HG02840 (cell line): ENCODE measurements around the gene ZNF274.
"Not testable (repeated sequence)": the region's sequence is repeated elsewhere in the genome, so short reads cannot be mapped to it uniquely, and the experiment has no call there.

Source experiments
- ATAC-seq: cut with Tn5 transposase; IDR thresholded peaks from one replicate; pipeline ENCODE4 v1.9.1; 2021; ENCODE audit warnings: mild to moderate bottlenecking, moderate library complexity, moderate number of reproducible peaks; ENCODE audit not compliant: unreplicated experiment, low FRiP score

ZNF274 gene

DNA sequence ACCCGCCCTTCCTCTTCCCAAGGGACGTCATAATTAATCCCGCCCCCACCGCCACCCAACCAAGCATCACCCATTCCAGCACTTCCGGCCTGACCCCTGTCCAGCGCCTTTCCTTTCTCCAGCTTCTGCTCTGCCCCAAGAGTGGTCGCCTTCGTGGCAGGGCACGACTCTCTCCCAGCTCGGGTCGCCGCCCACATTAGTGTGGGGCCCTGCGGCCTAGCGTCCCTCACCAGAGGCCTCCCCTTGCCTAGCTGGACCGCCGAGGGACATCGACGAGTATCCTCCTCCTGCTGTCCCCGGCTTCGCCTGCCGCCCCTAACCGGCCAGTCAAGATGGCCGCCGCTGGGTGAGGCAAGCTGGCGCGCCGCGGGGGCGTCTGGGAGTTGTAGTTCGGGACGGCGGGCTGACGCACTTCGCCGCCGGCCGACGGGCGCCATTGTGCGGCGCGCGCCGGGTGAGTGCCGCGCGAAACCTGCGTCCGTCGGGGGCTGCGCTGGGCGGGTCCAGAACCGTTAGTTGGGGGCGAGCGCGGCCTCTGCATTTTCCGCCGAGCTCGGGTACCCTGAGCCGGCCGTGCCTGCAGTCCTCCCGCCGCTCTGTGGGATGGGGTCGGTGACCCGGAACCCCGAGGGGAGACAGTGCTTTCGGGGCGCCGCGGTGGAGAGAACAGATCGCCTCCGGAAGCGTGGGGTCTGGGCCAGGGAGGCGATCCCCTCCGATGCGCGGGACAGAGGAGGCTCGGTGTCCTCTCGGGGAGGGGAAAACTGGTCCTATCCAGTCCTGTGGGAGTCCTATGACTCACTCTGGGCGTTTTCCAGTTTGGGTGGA, at the start of gene ZNF274:
ZNF274 (plus strand) TSS at position 73 of the 828 bp plus-strand sequence. CDS start 905 bp downstream, outside the sequence.
- ATAC-seq = peak; percentile 89

DNA sequence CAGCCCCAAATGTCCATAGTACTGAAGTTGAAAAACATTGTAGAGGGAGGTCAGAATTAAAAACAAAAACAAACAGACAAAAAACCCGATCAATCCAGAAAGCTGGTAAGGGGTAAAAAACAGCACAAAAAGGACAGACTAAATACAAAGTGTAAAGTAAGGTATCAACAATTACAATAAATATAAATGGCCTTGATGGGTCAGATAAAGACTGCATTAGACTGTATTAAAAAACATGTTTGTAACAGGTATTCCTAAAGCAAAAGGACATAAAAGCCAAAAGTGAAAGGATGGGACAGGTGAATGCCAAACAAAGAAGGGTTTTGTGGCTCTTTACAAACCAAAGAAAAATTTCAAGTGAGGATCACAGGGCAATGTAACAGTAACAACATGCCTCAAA, 48.6 kb upstream of the ZNF274 start:
- no peak for ATAC-seq

DNA sequence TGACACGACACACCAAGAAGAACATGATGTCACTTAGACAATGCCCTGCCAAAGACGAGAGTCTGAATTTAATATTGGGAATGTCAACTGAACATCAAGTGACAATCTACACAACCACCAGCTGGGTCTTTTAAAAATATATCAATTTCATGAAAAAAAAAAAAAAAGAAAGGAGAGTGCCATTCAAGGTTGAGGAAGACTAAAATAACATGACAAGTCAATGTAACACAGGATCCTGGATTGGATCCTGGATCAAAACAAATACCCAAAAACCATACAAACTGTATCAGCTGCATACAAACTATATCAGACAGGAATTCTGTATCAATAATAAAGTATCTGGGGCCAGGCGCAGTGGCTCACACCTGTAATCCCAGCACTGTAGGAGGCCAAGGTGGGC, 37.0 kb upstream of the ZNF274 start:
- ATAC-seq = no peak

DNA sequence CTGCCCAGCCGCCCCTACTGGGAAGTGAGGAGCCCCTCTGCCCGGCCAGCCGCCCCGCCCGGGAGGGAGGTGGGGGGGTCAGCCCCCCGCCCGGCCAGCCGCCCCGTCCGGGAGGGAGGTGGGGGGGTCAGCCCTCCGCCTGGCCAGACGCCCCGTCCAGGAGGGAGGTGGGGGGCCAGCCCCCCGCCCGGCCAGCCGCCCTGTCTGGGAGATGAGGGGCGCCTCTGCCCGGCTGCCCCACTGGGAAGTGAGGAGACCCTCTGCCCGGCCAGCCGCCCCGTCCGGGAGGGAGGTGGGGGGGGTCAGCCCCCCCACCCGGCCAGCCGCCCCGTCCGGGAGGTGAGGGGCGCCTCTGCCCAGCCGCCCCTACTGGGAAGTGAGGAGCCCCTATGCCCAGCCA, 35.4 kb upstream of the ZNF274 start:
- not testable (repeated sequence) for ATAC-seq

DNA sequence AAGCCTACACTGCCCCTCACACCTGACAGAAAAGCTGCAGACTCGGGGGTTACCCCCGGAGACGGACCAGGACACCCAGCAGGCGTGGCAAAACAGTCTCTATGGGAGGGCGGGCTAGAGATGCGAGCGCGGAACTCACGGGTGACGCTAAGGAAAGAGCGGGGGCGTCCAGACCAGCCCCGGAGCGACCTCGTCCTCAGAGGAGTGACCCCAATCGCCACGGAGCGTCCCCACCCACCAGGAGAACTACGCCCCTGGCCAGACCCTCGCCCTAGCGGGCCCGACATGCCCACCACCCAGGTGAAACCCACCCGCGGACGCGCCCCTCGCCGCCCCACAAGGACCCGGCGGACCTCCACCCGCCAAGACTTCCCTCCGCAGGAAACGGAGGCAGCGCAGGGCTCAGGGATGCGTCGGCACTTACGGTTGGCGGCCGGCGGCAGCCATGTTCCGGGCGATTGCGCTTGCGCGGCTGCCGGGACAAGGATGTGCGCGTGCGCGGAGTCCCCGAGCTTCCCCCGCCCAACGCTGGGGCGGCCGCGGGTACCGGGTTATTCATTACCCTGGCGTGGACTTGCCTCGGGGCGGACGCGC, 32.4 kb upstream of the ZNF274 start, which contains the start of gene ZNF329:
ZNF329 (minus strand) TSS at position 462 of the 594 bp plus-strand sequence. CDS start 21,286 bp downstream, outside the sequence.
- peak; percentile 82 for ATAC-seq

DNA sequence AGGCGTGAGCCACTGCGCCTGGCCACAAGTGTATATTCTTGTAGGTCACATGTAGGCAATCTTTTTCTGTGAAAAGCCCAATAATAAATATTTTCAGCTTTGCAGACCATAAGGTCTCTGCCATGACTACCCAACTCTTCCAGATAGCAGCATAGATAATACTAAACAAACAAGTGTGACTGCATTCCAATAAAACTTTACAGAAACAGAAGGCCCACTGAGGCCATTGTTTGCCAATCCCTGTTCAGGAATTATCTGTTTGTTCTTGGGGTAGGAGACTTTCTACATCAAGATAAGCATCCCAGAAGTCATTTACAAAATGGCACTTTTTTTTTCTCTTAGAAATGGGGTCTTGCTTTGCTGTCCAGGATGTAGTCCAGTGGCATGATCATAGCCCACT, 29.5 kb upstream of the ZNF274 start:
- no peak for ATAC-seq

DNA sequence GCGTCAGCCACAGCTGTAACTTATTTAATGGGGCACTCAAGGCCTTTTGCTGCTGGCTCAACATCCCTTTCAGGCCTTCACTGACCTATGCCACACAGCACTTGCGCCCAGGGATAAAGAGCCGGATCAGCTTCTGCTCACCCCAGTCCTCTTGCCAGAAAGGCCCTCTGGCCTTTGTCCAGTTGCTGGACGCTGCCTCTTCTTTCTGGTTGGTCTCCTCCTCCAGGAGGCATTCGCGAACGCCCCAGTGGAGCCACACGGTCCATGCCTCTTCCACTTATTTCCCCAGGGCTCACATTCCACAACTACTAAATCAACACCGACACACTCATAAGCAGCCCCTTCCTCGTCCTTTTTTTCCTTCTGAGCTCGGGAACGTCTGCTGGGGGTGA, 28.6 kb upstream of the ZNF274 start:
- no peak for ATAC-seq

DNA sequence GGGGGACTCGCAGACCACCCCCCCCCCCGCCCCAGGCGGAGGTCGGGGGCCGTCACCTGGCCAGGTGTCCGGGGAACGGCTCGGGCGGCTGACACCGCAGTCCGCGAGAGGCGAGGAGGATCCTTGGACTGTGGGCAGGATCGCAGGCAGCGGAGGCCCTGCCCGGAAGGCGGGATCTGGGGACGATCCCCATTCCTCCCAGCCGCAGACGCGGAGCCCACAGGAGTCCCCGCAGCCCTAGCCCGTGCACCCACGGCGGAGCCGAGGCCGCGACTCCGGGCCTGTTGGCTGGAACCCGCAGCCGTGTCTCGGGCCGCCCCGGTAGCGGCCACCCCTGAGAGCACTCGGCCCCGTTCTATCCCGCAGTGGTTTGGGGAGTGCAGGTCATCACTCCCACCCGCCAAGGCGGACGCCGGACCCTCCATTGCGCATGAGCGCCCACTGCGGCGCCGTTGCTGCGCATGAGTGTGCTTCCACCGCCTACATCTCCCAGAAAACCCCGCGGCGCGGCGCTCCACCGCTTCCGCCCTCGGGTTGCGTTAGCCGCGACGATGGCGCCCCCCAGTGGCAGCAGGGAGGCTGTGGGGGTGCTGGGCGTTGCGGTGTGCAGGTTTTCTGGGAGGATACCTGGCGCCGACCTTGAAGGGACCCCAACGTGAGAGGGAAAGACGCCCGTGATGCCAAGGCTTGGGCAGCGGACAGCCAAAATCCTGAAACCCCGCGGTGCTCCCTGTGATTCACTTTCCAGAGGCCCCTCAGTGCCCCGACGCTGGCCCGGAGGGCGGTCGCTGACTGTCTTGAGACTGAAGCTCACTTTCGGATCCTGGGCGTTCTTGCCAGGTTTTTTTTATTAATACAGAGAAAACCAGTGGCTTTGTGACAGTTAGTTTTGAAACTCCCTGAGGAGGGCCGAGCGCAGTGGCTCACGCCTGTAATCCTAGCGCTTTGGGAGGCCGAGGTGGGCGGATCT, 27.9 kb upstream of the ZNF274 start:
- peak; percentile 61 for ATAC-seq

DNA sequence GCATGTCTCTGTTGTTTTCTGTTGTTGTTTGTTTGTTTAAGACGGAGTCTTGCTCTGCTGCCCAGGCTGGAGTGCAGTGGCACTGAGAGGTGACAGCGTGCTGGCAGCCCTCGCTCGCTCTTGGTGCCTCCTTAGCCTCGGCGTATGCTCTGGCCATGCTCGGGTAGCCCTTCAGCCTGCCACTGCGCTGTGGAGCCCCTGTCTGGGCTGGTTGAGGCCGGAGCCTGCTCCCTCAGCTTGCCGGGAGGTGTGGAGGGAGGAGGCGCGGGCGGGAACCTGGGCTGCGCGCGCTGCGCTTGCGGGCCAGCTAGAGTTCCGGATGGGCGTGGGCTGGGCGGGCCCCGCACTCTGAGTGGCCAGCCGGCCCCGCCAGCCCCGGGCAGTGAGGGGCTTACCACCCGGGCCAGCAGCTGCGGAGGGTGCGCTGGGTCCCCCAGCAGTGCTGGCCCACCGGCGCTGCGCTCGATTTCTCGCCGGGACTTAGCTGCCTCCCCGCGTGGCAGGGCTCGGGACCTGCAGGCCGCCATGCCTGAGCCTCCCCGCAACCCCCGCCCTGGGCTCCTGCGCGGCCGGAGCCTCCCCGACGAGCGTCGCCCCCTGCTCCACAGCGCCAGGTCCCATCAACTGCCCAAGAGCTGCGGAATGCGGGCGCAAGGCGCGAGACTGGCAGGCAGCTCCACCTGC, 25.7 kb upstream of the ZNF274 start:
- no peak for ATAC-seq

DNA sequence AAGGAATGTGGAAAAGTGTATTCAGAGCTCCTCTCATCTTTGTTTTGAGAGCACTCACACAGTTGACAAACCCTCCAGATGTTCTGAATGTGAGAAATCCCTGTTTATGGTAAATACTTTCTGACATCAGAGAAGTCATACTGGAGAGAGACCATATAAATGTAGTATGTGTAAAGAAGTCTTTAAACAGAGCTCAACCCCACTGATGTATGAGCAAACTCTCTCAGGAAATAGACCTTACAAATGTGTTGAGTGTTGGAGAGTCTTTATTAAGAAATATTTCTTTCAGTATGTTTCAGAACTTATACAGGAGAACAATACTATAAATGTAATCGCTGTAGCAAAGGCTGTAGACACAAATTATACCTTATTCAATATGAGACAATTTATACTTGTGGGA, 16.6 kb upstream of the ZNF274 start:
- ATAC-seq = no peak

DNA sequence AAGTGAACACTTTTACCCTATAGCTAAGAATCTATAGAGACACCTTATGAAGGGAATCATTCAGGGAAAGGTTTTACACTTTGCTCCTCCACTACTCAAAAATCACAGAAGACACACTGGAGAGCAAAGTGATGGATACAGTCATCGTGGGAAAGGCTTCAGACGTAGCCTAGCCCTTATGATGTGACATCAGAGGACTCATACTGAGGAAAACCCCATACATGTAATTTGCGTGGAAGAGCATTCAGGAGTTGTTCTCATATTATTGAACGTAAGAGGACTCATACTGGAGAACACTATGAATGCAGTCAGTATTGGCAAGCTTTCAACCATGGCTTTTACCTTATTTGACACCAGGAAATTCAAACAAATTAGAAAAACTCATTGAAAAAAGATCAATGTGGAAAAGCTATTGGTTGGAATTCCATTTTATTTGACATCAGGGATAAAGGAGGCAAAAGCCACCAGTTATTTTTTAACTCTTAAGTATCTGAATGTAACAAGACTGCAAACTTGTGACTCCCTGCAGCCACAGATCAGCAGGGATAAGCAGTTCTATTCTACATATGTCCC, 16.1 kb upstream of the ZNF274 start:
- ATAC-seq = no peak

DNA sequence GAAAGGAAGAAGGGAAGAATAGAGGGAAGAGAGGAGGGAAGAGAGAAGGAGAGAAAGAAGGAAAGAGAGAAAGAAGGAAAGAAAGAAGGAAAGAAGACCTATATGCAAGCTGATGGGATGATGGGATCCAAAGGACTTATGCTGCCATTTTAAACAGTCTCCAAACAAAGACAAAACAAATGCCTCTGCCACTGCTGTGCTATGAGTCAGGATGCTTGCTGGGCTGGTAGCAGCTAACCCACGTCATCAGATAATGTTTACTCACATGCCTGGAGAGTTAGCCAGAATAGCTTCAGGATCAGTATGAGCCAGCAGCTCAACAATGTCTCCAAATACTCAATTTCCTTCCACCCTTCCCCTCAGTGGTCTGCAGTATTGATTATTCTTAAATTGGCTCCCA, 12.0 kb upstream of the ZNF274 start:
- ATAC-seq = no peak

DNA sequence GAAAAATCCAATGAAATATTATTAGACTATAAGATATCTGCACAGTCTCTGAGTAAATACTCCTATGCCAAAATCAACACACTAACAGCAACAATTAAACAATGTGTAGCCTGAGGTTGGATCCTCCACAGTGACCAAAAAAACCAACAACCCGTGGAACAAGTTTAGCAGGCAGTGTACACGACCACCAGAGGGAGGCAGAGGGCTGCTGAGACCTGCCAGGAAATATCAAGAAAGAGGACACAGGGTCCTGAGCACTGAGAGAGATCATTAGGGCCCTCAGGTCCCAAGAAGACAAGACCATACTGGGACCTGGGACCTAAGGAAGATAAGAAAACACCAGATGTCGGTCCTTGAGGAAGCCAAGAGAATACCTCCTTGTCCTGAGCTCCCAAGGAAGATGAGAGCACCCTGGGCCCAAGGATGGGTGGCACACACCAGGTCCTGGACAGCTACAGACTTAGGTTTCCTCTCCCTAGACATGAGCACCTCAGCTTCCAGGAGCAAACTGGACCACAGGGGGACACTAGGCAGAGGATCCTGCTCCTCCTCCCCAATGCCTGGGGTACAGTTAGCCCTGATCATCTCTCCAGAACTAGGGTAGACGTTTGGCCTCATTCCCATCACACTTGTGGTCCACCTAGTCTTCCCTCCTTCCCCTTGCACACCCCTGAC, 822 bp upstream of the ZNF274 start:
- no peak for ATAC-seq

DNA sequence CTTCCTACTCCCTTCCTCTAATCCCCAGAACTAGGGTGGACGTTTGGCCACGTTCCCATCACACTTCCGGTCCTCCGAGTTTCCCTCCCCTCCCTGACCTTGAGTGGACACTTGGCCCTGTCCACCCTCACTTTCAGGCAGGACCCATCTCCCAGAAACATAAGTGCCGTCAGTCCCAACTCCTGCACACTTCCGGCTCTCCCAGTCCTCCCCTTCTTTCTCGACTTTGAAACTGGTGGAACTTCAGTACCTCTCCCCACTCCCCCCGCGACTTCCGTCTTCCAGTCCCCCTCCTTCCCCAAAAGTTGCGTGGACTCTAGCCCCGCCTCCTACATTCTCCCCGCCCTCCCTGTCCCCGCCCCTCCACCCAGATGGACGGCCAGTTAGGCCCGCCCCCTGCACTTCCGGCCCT, 278 bp upstream of the ZNF274 start:
- ATAC-seq = no peak

DNA sequence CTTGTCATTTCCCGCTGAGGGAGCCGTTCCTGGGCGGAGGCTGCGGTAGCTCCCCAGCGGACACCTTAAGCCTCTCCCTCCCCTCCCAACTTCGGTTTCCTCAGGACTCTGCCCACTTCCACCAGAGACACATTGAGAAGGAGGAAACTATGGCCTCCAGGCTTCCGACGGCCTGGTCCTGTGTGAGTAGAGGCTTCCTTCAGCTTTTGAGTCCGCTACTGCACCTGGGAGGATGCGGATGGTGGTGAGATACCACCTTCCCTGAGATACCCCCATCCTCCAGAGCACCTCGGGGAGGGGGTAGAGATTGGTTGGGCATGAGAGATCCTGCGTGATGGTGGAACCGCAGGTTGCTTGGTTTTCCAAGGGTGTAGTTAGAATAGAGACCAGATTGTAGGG, 955 bp downstream of the ZNF274 start:
- ATAC-seq = no peak

DNA sequence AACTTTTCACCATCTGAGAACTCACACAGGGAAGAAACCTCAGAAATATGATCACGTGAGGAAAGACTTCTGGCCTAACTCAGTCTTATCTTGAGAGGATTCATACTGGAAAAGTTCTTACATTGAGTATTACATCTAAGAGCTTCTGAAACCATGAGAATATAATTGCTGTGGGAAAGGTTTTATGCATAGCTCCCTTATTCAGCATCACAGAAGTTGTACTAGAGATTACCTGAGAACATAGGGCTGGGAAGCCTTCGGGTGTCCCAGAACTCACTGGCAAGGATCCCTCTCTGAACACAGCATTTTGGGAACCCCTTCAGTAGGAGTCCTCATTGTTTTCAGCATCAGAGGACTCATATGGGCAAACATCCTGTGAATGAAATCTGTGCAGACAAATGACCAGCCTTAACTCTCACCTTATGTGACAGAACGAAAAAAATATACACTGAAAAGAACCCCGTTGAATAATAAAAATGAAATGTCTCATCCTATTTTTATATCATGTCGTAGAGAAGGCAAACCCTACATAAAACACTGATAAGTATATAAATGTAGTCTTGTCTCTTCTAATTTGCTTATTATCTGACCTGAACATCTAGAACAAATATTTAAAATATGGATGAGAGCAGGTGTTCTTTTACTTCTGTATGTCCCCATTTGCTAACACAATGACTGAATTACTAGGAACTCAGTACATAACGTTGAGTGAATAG, 14.2 kb downstream of the ZNF274 start:
- ATAC-seq = no peak

DNA sequence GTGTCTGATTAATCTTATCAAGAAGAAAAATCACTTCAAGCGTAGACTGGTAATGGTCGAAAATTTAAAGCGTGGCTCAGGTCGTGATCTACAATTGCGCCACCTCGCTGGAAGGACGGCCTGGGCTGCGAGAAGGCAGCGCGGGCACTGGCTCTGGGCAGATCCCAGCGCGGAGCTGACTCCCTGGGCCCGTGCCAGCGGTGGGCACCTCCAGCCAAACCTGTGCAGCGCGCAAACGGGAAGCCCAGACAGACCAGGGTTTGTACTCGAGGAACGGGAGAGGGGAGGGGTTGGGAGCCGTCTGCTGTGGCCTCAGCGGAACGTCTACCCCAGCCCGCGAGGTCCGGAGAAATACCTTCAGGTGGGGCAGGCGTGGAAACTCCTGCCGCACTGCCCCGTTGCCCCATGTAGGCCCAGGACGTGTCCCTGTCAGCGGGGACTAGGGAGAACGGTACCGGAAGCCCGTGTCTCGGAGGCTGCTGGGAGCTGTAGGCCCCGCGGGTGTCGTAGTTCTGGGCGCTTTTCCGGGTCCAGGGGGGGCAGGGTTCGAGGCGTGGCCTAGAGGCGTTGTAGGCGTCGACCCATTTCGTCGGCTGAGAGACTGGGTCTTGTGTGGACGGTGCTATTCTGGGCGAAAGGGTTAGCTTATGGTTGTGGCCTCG, 21.1 kb downstream of the ZNF274 start:
- no peak for ATAC-seq

DNA sequence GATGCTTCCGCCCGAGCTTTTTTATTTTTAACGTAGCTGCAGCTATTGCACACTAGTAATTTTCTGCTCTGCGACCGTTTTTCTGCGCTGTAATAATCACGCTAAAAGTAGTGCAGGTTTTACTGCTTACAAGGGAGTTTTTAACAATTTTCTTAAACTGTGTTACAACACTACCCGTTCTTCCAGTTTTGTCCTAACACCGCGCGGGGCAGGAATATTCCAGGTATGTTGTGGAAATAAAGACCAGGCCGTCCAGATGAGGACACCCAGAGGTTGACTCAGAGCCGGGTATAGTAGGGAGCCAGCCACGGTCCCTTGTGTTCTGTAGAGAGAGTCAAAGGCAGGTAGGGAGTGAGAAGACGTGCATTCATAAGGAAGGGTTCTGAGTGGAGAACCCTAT, 21.7 kb downstream of the ZNF274 start:
- ATAC-seq = no peak
